ENCODE results near the gene TSC22D1. TPM values are rescaled to one million over a fixed set of nuclear protein-coding genes. Genes with fewer than 3 reads are reported as not detected.

Gene TSC22D1
- total and polyA plus RNA-seq, 4 donors: 21.0 to 43.5 (median 37.0) TPM

DNA sequence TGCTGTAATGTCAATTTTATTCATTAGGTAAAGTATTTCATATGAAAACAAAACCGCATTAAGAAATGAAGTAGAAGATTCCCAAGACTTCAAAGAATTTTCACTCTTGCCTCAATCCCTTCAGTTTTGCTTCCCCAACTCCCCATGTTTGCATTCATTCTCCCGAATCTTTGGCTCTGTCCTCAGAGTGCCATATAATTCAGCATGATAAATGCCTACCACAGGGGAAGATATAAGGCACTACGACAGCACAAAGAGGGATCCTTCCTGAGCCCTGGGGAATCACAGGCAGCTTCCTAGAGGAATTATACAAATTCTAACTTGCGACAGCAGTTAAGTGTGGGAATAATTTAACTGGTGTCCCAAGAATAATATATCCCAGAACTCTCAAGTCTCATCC lies 68.5 kb downstream of the TSC22D1 start:
- no peaks in the 10 kb centered on the region for H3K9me3 ChIP-seq (ENCODE audit: control insufficient read depth in 4 of 4, low read length in 3 of 4)
- H3K27me3 ChIP-seq (ENCODE audit: control insufficient read depth in 4 of 4, insufficient read depth in 4 of 4, low read length in 3 of 4): peaks cover 0 to 3% (median 1%) of the 10 kb centered on the region in 4 donors
- H3K4me1 ChIP-seq (ENCODE audit: control insufficient read depth in 4 of 4, insufficient read depth in 4 of 4, low read length in 3 of 4): no peaks in the 10 kb centered on the region
- H3K4me3 ChIP-seq (ENCODE audit: low read depth in 1 of 3, low read length in 3 of 3): no peak overlapping the region
- 82% methylated on average over 4 of the region's 4 CpGs for WGBS
- no peak for DNase-seq (ENCODE audit: low spot score)
- H3K27ac ChIP-seq (ENCODE audit: low read depth in 1 of 2, low read length in 2 of 2): no peak overlapping the region
- TF ChIP-seq RXRA (IDR thresholded peaks at IDR 0.05): no peak
- no peak for TF ChIP-seq FOXA2 (IDR thresholded peaks at IDR 0.05)
- TF ChIP-seq, protein P1, sequence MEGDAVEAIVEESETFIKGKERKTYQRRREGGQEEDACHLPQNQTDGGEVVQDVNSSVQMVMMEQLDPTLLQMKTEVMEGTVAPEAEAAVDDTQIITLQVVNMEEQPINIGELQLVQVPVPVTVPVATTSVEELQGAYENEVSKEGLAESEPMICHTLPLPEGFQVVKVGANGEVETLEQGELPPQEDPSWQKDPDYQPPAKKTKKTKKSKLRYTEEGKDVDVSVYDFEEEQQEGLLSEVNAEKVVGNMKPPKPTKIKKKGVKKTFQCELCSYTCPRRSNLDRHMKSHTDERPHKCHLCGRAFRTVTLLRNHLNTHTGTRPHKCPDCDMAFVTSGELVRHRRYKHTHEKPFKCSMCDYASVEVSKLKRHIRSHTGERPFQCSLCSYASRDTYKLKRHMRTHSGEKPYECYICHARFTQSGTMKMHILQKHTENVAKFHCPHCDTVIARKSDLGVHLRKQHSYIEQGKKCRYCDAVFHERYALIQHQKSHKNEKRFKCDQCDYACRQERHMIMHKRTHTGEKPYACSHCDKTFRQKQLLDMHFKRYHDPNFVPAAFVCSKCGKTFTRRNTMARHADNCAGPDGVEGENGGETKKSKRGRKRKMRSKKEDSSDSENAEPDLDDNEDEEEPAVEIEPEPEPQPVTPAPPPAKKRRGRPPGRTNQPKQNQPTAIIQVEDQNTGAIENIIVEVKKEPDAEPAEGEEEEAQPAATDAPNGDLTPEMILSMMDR (IDR thresholded peaks at IDR 0.05; ENCODE audit: low read depth, low read length, missing input control): no peak
- no peak for TF ChIP-seq FOXA1 (IDR thresholded peaks at IDR 0.05)
- no peak for TF ChIP-seq HNF4A (conservative IDR thresholded peaks at IDR 0.05)
- TF ChIP-seq HNF4G (IDR thresholded peaks at IDR 0.05): no peak
- TF ChIP-seq EGR1 (IDR thresholded peaks at IDR 0.05; ENCODE audit: low read depth in 2 of 2): no peak
- TF ChIP-seq YY1 (IDR thresholded peaks at IDR 0.05): no peak
- TF ChIP-seq, protein P2, sequence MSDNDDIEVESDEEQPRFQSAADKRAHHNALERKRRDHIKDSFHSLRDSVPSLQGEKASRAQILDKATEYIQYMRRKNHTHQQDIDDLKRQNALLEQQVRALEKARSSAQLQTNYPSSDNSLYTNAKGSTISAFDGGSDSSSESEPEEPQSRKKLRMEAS (IDR thresholded peaks at IDR 0.05): no peak
- no peak for TF ChIP-seq TAF1 (conservative IDR thresholded peaks at IDR 0.05)
- TF ChIP-seq SP1 (IDR thresholded peaks at IDR 0.05): no peak
- H3K9ac ChIP-seq (ENCODE audit: low read depth in 1 of 2, low read length in 2 of 2): no peak overlapping the region
- H3K36me3 ChIP-seq (ENCODE audit: control insufficient read depth in 4 of 4, insufficient read depth in 3 of 4, low read depth in 1 of 4, low read length in 3 of 4): no peaks in the 10 kb centered on the region

DNA sequence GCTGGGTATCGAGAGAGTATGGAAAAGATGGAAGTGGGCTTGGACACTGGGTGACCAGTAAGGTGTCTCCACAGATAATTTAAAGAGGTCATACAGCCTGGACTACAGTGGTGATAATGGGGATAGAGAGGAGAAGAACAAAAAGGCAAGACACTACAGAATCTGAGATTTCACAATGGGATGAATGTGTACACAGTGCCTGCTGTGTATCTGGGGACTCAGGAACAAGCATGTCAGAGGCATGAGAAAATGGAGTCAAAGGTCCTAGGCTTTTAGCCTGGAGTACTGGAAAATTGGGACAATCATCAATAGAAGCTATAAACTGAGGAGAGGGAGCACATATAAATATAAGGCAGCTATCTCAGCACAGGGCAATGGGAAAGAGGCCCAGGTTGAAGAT lies 69.4 kb downstream of the TSC22D1 start:
- 97% methylated on average over 1 of the region's 1 CpG for WGBS
- TF ChIP-seq NR2F2 (IDR thresholded peaks at IDR 0.05): no peak
- TF ChIP-seq TAF1 (conservative IDR thresholded peaks at IDR 0.05): no peak
- TF ChIP-seq, protein P1 (IDR thresholded peaks at IDR 0.05; ENCODE audit: low read depth, low read length, missing input control): no peak
- TF ChIP-seq JUND (IDR thresholded peaks at IDR 0.05): no peak
- no peak for TF ChIP-seq SP1 (IDR thresholded peaks at IDR 0.05)
- no peak for TF ChIP-seq HNF4A (conservative IDR thresholded peaks at IDR 0.05)
- TF ChIP-seq, protein P2 (IDR thresholded peaks at IDR 0.05): no peak
- TF ChIP-seq FOXA1 (IDR thresholded peaks at IDR 0.05): no peak
- TF ChIP-seq RAD21 (IDR thresholded peaks at IDR 0.05): no peak
- no peak for TF ChIP-seq HNF4G (IDR thresholded peaks at IDR 0.05)
- TF ChIP-seq, protein P3, sequence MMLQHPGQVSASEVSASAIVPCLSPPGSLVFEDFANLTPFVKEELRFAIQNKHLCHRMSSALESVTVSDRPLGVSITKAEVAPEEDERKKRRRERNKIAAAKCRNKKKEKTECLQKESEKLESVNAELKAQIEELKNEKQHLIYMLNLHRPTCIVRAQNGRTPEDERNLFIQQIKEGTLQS (IDR thresholded peaks at IDR 0.05): no peak
- H3K9ac ChIP-seq (ENCODE audit: low read depth in 1 of 2, low read length in 2 of 2): no peak overlapping the region
- H3K9me3 ChIP-seq (ENCODE audit: control insufficient read depth in 4 of 4, low read length in 3 of 4): no peaks in the 10 kb centered on the region
- H3K27me3 ChIP-seq (ENCODE audit: control insufficient read depth in 4 of 4, insufficient read depth in 4 of 4, low read length in 3 of 4): peaks cover 0 to 3% (median 1%) of the 10 kb centered on the region in 4 donors
- H3K4me1 ChIP-seq (ENCODE audit: control insufficient read depth in 4 of 4, insufficient read depth in 4 of 4, low read length in 3 of 4): no peaks in the 10 kb centered on the region
- H3K36me3 ChIP-seq (ENCODE audit: control insufficient read depth in 4 of 4, insufficient read depth in 3 of 4, low read depth in 1 of 4, low read length in 3 of 4): no peaks in the 10 kb centered on the region
- H3K4me3 ChIP-seq (ENCODE audit: low read depth in 1 of 3, low read length in 3 of 3): no peak overlapping the region
- H3K27ac ChIP-seq (ENCODE audit: low read depth in 1 of 2, low read length in 2 of 2): no peak overlapping the region
- DNase-seq (ENCODE audit: low spot score): no peak
